SJSA1 (cell line): ENCODE results near the gene EFL1. TPM values are rescaled to one million over a fixed set of nuclear protein-coding genes. Genes with fewer than 3 reads are reported as not detected.

ENCODE experiments used
- DNase-seq, 2 experiments: peaks; one replicate each; pipeline ENCODE4 v3.0.0-alpha.2; 2015 to 2020; ENCODE audit warnings: low spot score in 2 of 2, low read depth in 1 of 2
- H3K27ac ChIP-seq: fragments of 250-450 bp; sonication (Bioruptor Pico); 2 replicates; pipeline ENCODE4 v1.5.1; 2020; ENCODE audit warnings: mild to moderate bottlenecking, moderate library complexity
- H3K27me3 ChIP-seq: fragments of 250-450 bp; sonication (Bioruptor Pico); replicated peaks from 2 replicates; pipeline ENCODE4 v1.5.1; 2020; ENCODE audit warnings: mild to moderate bottlenecking, moderate library complexity
- H3K36me3 ChIP-seq: fragments of 250-450 bp; sonication (Bioruptor Pico); 2 replicates; pipeline ENCODE4 v1.5.1; 2020; ENCODE audit warnings: mild to moderate bottlenecking
- H3K4me1 ChIP-seq: fragments of 250-450 bp; sonication (Bioruptor Pico); replicated peaks from 2 replicates; pipeline ENCODE4 v1.6.1; 2021; ENCODE audit warnings: mild to moderate bottlenecking
- H3K4me3 ChIP-seq: fragments of 250-450 bp; sonication (Bioruptor Pico); 2 replicates; pipeline ENCODE4 v1.5.1; 2020; ENCODE audit warnings: mild to moderate bottlenecking
- H3K9me3 ChIP-seq: fragments of 250-450 bp; sonication (Bioruptor Pico); replicated peaks from 2 replicates; pipeline ENCODE4 v1.5.1; 2020; ENCODE audit warnings: mild to moderate bottlenecking
- total RNA-seq: library from RNA; depleted of rRNA; stranded (reverse); fragments of >200 nt; shearing (Covaris generic); gene quantifications from 2 replicates; pipeline ENCODE4 v1.2.3, GENCODE V29; 2014

The EFL1 gene
- total RNA-seq, 1 experiment from 2014 or later: 15.1 TPM

DNA sequence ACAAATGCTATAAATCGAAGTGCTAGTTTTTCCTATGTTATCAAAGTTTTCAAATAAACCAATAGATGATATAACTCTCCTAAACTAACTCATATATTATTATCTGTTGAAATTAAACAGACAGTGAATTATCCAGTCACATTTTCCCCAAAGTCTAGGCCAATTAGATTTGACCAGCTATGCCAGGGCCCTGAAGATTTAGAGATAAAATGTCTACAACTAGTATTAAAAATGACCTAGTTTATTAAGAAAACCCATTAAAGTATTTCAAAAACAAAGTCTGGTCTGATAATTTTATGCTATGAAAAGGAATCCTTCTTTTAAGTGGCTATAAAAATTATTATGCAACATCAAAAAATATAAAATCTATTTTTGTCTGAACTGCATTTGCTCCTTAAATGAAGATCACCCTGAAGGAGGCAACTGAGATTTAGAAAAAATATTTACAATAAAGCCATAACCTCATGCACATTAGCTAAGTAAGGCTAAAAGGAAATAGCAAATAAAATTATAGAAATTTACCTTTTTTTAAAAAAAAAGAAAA, 133.3 kb downstream of the EFL1 start:
- Histone ChIP-seq H3K9me3 (no peaks in the 10 kb centered on the region), H3K27me3 (no peaks in the 10 kb centered on the region), H3K36me3 (peaks cover 5% of the 10 kb centered on the region; the same call in 1 of the 2 replicates), H3K4me1 (peaks cover 63% of the 10 kb centered on the region), H3K27ac (peak overlapping the region; percentile 60), H3K4me3 (no peak overlapping the region)
- no peak for DNase-seq

- Histone ChIP-seq H3K36me3 (peaks cover 5% of the 10 kb centered on the region; the same call in 1 of the 2 replicates), H3K9me3 (no peaks in the 10 kb centered on the region), H3K27ac (peak overlapping the region; percentile 60), H3K27me3 (no peaks in the 10 kb centered on the region), H3K4me1 (peaks cover 65% of the 10 kb centered on the region), H3K4me3 (no peak overlapping the region)
- DNase-seq: peak in 1 of 2 experiments; percentile 45
Observed at GRCh38 chr15:82128401-82129148, 134.0 kb downstream of the EFL1 start.

- peaks cover 63% of the 10 kb centered on the region for H3K4me1 ChIP-seq
- 0 out of 2 replicates have a peak overlapping the region, but pooled peaks have one; percentile 2 for H3K27ac ChIP-seq
- H3K27me3 ChIP-seq: no peaks in the 10 kb centered on the region
- H3K4me3 ChIP-seq: no peak overlapping the region
- H3K36me3 ChIP-seq: peaks cover 5% of the 10 kb centered on the region; the same call in 1 of the 2 replicates
- DNase-seq: no peak
- no peaks in the 10 kb centered on the region for H3K9me3 ChIP-seq
Observed at GRCh38 chr15:82127581-82127980, 135.0 kb downstream of the EFL1 start.

- Histone ChIP-seq H3K4me3 (no peak overlapping the region), H3K36me3 (peaks cover 5% of the 10 kb centered on the region; the same call in 1 of the 2 replicates), H3K9me3 (no peaks in the 10 kb centered on the region), H3K4me1 (peaks cover 63% of the 10 kb centered on the region), H3K27me3 (no peaks in the 10 kb centered on the region), H3K27ac (no peak overlapping the region)
- no peak for DNase-seq
Observed at GRCh38 chr15:82126346-82126745, 136.2 kb downstream of the EFL1 start.

DNA sequence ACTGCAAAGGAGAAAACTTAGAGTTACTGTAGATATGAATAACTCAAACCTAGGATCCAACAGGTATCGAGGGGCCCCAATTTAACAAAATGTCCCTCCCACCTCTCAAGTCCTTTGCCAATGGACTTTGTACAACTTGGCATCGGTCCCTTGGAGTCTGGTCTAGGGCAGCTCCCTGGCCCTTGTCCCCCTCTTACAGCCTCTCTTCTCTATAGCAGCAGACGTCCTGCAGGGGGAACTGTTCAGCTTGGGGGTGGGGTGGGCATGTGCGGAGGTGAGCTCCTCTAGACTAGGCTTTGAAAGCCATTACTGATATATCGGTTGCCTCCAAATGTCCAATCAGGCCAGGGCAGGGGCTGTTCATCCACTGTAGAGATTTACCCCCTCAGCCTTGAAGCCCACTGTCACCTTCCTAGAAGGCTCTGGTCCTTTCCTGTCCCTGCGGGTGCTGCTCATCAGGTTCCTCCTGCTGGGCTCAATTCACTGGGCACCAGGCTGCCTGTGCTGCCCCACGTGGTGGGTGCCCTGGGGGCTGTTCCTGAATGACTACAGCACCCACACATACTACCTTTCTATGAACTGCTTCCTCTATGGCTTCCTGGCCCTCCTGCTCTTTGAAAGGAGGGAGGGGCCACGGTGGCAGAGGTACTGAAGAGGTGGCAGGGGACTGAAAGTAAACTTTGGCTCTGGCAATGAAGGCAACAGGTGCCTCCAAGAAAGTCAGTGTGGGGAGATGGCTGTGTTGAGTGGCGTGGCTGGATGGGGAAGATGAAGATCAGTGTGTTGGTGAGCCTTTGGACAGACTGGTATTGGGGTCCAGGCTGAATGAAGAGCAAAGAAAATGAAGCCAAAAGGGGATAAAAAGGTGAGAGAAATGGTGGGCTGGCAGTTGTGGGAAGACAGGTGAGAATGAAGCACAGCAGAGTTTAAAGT, 137.9 kb downstream of the EFL1 start:
- peaks cover 5% of the 10 kb centered on the region; the same call in 1 of the 2 replicates for H3K36me3 ChIP-seq
- H3K9me3 ChIP-seq: no peaks in the 10 kb centered on the region
- peaks cover 49% of the 10 kb centered on the region for H3K4me1 ChIP-seq
- H3K27me3 ChIP-seq: no peaks in the 10 kb centered on the region
- H3K4me3 ChIP-seq: no peak overlapping the region
- 0 out of 2 replicates have a peak overlapping the region, but pooled peaks have one; percentile 89 for H3K27ac ChIP-seq
- no peak for DNase-seq

- Histone ChIP-seq H3K27me3 (no peaks in the 10 kb centered on the region), H3K27ac (peak overlapping the region; percentile 89), H3K4me1 (peaks cover 32% of the 10 kb centered on the region), H3K9me3 (no peaks in the 10 kb centered on the region), H3K4me3 (no peak overlapping the region), H3K36me3 (peaks cover 4% of the 10 kb centered on the region; the same call in 1 of the 2 replicates)
- peak; percentile 91 to 96 for DNase-seq
Observed at GRCh38 chr15:82122746-82123400, 139.7 kb downstream of the EFL1 start.

- Histone ChIP-seq H3K4me1 (peaks cover 20% of the 10 kb centered on the region), H3K27ac (no peak overlapping the region), H3K9me3 (no peaks in the 10 kb centered on the region)
Observed at GRCh38 chr15:82118040-82118439, 144.5 kb downstream of the EFL1 start.

DNA sequence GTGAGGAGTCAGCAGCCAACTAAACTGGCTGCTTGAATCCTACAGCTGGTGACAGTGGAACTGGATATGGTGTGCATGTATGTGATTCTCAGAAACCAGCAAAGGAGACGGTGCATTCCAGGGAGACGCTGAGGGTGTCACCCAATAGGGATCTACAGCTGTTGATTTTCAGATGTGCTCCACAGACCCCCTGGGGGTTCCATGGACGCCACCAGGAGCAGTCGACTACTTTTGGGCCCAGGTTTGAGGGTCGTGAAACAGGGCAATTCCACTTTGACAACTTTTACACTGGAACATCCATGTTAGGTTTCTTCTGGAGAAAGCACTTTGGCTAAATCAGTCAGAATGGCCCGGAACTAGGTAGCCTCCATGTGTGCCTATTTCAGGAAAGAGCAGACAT, 145.2 kb downstream of the EFL1 start:
- no peak for DNase-seq

More at GRCh38 chr15:82118040-82118439, 144.5 kb downstream of the EFL1 start:
- H3K36me3 ChIP-seq: no peaks in the 10 kb centered on the region; the same call in 1 of the 2 replicates
- no peaks in the 10 kb centered on the region for H3K27me3 ChIP-seq
- H3K4me3 ChIP-seq: no peak overlapping the region
- DNase-seq: no peak

DNA sequence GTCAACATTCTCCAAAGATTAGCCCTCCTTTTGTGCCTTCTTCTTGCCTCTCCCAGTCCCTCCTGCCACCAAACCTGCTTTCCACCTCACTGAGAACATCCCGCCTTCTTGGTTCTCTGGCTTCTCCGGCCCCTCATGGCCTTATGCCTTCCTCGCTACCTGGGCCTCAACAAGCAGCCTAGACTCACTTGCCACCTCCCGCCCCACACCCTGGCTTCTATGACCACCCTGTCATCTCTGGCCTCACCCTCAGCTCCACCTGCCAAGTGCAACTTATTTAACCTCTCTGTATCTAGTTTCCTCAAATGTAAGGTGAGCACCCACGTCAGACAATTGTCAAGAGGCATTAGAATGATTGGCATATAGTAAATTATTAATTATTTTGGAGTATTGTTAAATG, 147.9 kb downstream of the EFL1 start:
- no peaks in the 10 kb centered on the region; the same call in 1 of the 2 replicates for H3K36me3 ChIP-seq
- no peak overlapping the region for H3K4me3 ChIP-seq

More for the DNA sequence above, 145.2 kb downstream of the EFL1 start:
- Histone ChIP-seq H3K4me3 (no peak overlapping the region), H3K27ac (no peak overlapping the region), H3K9me3 (no peaks in the 10 kb centered on the region), H3K27me3 (no peaks in the 10 kb centered on the region), H3K4me1 (peaks cover 15% of the 10 kb centered on the region), H3K36me3 (no peaks in the 10 kb centered on the region; the same call in 1 of the 2 replicates)

GRCh38 chr15:82113106-82113715, 149.3 kb downstream of the EFL1 start:
- H3K27ac ChIP-seq: no peak overlapping the region
- H3K27me3 ChIP-seq: no peaks in the 10 kb centered on the region
- no peaks in the 10 kb centered on the region for H3K9me3 ChIP-seq
- peaks cover 4% of the 10 kb centered on the region; the same call in 1 of the 2 replicates for H3K4me1 ChIP-seq
- H3K4me3 ChIP-seq: no peak overlapping the region
- DNase-seq: peak in 1 of 2 experiments; percentile 25
- no peaks in the 10 kb centered on the region; the same call in 1 of the 2 replicates for H3K36me3 ChIP-seq

More for the DNA sequence above, 147.9 kb downstream of the EFL1 start:
- Histone ChIP-seq H3K4me1 (peaks cover 4% of the 10 kb centered on the region; the same call in 1 of the 2 replicates), H3K27ac (no peak overlapping the region), H3K9me3 (no peaks in the 10 kb centered on the region), H3K27me3 (no peaks in the 10 kb centered on the region)
- DNase-seq: no peak

GRCh38 chr15:82111918-82112317, 150.6 kb downstream of the EFL1 start:
- no peaks in the 10 kb centered on the region for H3K9me3 ChIP-seq
- no peaks in the 10 kb centered on the region; the same call in 1 of the 2 replicates for H3K36me3 ChIP-seq
- H3K27me3 ChIP-seq: no peaks in the 10 kb centered on the region
- DNase-seq: no peak
- H3K4me3 ChIP-seq: no peak overlapping the region
- H3K4me1 ChIP-seq: peaks cover 4% of the 10 kb centered on the region; the same call in 1 of the 2 replicates
- no peak overlapping the region for H3K27ac ChIP-seq

- Histone ChIP-seq H3K9me3 (no peaks in the 10 kb centered on the region), H3K4me3 (no peak overlapping the region), H3K36me3 (no peaks in the 10 kb centered on the region), H3K4me1 (peaks cover 4% of the 10 kb centered on the region; the same call in 1 of the 2 replicates), H3K27ac (no peak overlapping the region), H3K27me3 (no peaks in the 10 kb centered on the region)
- no peak for DNase-seq
Observed at GRCh38 chr15:82110144-82110543, 152.4 kb downstream of the EFL1 start.
